ENCODE results near the gene EMC10. TPM values are rescaled to one million over a fixed set of nuclear protein-coding genes. Genes with fewer than 3 reads are reported as not detected.
A peak's percentile ranks its signal among the peaks of the same experiment; 100 is the strongest.

Gene EMC10
- 147 and 160 TPM in 2 replicates for total RNA-seq
- polyA plus RNA-seq, result 31.3 and 35.6 TPM in 2 replicates

GRCh38 chr19:50476224-50476906 is at the start of gene EMC10, which contains the start of gene GARIN5A:
Gene EMC10 (plus strand): TSS chr19:50476507. CDS start chr19:50476545, 38 bp downstream.
Gene GARIN5A (minus strand): TSS chr19:50476848. CDS start chr19:50476388, 460 bp downstream.
- DNase-seq (ENCODE audit: low spot score), result peak; percentile 97
- TF ChIP-seq EZH2 (IDR thresholded peaks at IDR 0.05; ENCODE audit: borderline replicate concordance) (no peak), CTCF (IDR thresholded peaks at IDR 0.05; ENCODE audit: poor library complexity) (no peak)
- Histone ChIP-seq H3K27me3 (no peaks in the 10 kb centered on the region), H3K9me3 (ENCODE audit: low read depth) (no peaks in the 10 kb centered on the region), H4K20me1 (ENCODE audit: insufficient read depth, poor library complexity, severe bottlenecking) (peaks cover 34% of the 10 kb centered on the region), H2AFZ (peak within 1 kb of the TSS; percentile 87), H3K9me2 (replicated peaks; ENCODE audit: insufficient read depth) (no peaks in the 10 kb centered on the region), H3K36me3 (replicated peaks; ENCODE audit: insufficient read depth, low read depth) (no peaks in the 10 kb centered on the region), H3K4me3 (peak within 1 kb of the TSS; percentile 79), H3K4me2 (peak within 1 kb of the TSS; percentile 74), H3K4me1 (ENCODE audit: insufficient read depth) (peaks cover 6% of the 10 kb centered on the region), H3K79me2 (peaks cover 22% of the 10 kb centered on the region), H3K27ac (peak within 1 kb of the TSS; percentile 94)
- 4% methylated on average over 55 of the region's 58 CpGs for WGBS (ENCODE audit: low lambda C conversion rate, missing lambda C conversion rate)

GRCh38 chr19:50427318-50427925 is 48.9 kb upstream of the EMC10 start:
- Histone ChIP-seq H3K27me3 (peaks cover 4% of the 10 kb centered on the region), H3K36me3 (replicated peaks; ENCODE audit: insufficient read depth, low read depth) (no peaks in the 10 kb centered on the region), H3K79me2 (no peaks in the 10 kb centered on the region), H3K4me1 (ENCODE audit: insufficient read depth) (peaks cover 4% of the 10 kb centered on the region), H3K4me3 (no peak overlapping the region), H3K4me2 (peak overlapping the region; percentile 76), H3K27ac (no peak overlapping the region), H3K9me2 (replicated peaks; ENCODE audit: insufficient read depth) (no peaks in the 10 kb centered on the region), H4K20me1 (ENCODE audit: insufficient read depth, poor library complexity, severe bottlenecking) (no peaks in the 10 kb centered on the region), H2AFZ (peak overlapping the region; percentile 35), H3K9me3 (ENCODE audit: low read depth) (no peaks in the 10 kb centered on the region)
- TF ChIP-seq EZH2 (IDR thresholded peaks at IDR 0.05; ENCODE audit: borderline replicate concordance) (no peak), CTCF (IDR thresholded peaks at IDR 0.05; ENCODE audit: poor library complexity) (no peak), EZH2phosphoT487 (IDR thresholded peaks at IDR 0.05; ENCODE audit: low read depth, severe bottlenecking, unreplicated experiment) (no peak)
- DNase-seq (ENCODE audit: low spot score), result no peak
- WGBS (ENCODE audit: low lambda C conversion rate, missing lambda C conversion rate), result 95% methylated on average over 24 of the region's 26 CpGs

DNA sequence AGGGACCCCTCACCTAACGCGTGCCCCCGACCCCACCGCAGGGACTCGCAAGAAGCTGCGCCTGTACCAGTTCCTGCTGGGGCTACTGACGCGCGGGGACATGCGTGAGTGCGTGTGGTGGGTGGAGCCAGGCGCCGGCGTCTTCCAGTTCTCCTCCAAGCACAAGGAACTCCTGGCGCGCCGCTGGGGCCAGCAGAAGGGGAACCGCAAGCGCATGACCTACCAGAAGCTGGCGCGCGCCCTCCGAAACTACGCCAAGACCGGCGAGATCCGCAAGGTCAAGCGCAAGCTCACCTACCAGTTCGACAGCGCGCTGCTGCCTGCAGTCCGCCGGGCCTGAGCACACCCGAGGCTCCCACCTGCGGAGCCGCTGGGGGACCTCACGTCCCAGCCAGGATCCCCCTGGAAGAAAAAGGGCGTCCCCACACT is 48.3 kb upstream of the EMC10 start:
- Histone ChIP-seq H4K20me1 (ENCODE audit: insufficient read depth, poor library complexity, severe bottlenecking) (no peaks in the 10 kb centered on the region), H2AFZ (peak overlapping the region; percentile 35), H3K4me2 (peak overlapping the region; percentile 76), H3K9me2 (replicated peaks; ENCODE audit: insufficient read depth) (no peaks in the 10 kb centered on the region), H3K4me1 (ENCODE audit: insufficient read depth) (peaks cover 4% of the 10 kb centered on the region), H3K4me3 (no peak overlapping the region), H3K36me3 (replicated peaks; ENCODE audit: insufficient read depth, low read depth) (no peaks in the 10 kb centered on the region), H3K9me3 (ENCODE audit: low read depth) (no peaks in the 10 kb centered on the region), H3K27me3 (peaks cover 7% of the 10 kb centered on the region), H3K27ac (no peak overlapping the region), H3K79me2 (no peaks in the 10 kb centered on the region)
- TF ChIP-seq CTCF (IDR thresholded peaks at IDR 0.05; ENCODE audit: poor library complexity), result no peak
- TF ChIP-seq EZH2phosphoT487 (IDR thresholded peaks at IDR 0.05; ENCODE audit: low read depth, severe bottlenecking, unreplicated experiment), result no peak
- TF ChIP-seq EZH2 (IDR thresholded peaks at IDR 0.05; ENCODE audit: borderline replicate concordance), result no peak
- 34% methylated on average over 37 of the region's 38 CpGs for WGBS (ENCODE audit: low lambda C conversion rate, missing lambda C conversion rate)
- peak; percentile 86 for DNase-seq (ENCODE audit: low spot score)
